NK-92 (cell line): Measurements from ENCODE around the gene MCTP1.

ENCODE experiments used
- DNase-seq: peaks from one replicate; lab custom pipeline; 2025; ENCODE audit not compliant: unreplicated experiment; lab: John Stamatoyannopoulos, UW

MCTP1 gene

DNA sequence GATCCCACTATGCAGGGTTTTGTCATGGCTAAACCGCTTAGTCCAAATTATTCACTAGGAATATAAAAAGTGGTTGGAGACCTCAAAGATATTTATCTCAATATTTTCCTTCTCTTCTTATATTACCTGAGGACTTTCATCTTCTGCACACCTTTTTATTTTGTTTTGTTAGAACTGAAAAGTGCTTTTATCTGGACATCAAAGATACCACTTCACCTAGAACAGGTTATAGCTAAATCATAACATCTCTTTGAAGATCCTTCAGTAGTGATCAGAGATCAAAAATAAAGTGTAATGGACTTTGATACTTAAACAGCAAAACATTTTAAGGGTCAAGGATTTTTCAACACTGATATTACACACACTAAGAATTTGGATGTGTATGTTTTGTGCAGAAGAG, 160.2 kb downstream of the MCTP1 start:
- DNase-seq: no peak

DNA sequence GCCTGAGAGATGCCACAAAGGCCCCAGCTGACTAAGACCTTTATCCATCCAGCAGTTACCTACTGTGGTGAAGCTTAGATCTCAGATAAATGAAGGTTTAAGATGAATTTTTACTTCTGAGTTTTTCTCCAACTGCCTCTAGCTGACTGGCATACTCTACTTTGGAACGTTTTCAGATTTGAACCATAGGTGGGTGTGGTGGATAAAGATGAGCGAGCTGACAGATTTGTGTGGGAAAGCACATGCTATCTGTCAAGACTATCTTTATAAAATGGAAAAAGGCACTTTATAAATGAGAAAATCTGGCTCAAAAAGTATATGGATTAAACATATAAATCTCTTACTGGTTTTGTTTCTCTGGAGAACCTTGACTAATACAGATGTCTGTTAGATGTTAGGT, 160.8 kb downstream of the MCTP1 start:
- no peak for DNase-seq

DNA sequence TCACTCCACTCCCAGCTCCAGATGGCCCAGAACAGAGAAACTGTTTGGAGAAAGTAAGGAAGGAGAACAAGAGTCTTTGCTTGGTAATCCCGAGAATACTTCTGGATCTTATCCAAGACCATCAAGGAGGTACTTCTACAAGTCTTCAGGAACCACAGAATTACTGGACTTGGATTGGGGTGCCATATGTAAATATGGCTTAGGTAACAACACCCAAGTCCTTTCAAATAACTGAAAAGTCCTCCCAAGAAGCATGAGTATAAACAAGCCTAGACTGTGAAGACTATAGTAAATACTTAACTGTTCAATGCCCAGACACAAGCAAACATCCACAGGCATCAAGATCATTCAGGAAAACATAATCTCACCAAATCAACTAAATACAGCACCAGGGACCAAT, 170.0 kb downstream of the MCTP1 start:
- no peak for DNase-seq

DNA sequence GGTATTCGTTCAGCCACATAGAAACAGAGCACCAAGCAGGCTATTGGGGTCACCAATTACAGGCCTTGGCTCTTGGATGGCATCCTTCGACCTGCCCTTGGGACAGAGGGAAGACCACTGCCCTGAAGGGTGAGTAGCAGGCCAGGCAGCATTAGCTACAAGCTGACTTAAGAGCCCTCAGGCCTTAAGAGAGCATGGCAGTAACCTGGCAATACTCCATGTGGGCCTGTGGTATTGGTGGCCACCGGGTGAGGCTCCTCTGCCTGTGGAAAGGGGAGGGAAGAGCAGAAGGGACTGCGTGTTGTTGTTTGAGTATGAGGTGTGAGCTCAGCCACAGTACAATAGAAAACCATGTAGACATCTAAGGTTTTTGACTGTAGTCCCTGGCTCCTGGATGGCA, 170.6 kb downstream of the MCTP1 start:
- DNase-seq: no peak

DNA sequence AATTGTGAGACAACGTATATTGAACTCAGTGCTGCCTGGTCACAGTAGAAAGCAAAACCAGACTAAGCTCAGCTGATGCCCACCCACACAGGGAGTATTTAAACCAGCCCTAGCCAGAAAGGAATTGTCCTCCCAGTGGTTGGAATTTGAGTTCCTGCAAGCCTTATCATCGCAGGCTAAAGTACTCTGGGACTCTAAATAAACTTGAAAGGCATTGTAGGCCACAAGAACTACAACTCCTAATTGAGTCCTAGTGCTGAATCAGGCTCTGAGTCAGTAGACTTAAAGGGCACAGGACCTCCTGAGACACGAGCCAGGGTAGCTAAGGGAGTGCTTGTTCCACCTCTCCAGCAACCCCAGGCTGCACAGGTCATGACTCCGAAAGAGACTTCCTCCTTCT, 171.4 kb downstream of the MCTP1 start:
- DNase-seq: no peak

DNA sequence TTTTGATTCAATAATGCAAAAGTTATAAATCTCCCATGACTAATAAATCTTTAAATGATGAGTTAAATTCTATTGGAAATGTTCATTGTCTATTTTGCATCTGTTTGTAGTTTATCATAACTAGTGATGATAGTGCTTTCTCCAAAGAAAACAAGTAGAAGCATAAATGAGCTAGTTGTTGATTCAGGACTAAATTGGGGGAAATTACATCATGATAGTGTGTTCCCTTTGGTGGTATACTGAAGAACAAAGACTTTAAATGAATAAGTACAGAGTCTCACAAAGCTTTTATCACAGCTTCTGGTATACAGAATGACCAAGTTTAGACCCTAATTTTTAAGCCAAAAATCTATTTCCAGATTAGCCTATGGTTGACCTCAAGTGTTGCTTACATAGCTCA, 173.8 kb downstream of the MCTP1 start:
- no peak for DNase-seq

DNA sequence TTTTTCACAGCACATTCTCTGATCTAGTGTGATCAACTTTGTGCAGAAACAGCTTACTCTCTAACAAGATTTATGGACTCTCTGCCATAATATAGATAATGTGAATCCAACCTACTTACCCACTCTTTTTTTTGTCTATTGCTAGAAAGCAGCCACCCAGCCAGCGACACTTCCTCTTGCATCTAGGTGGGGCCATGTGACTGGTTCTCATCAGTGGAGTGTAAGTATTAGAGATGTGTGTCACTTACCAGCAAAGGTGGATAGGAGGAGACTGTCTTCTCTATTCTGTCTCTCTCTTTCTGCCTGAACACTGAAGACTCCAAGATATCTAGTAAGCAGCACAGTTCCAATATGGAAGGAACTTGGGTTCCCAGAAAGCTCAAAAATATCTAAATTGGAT, 174.8 kb downstream of the MCTP1 start:
- DNase-seq: no peak

DNA sequence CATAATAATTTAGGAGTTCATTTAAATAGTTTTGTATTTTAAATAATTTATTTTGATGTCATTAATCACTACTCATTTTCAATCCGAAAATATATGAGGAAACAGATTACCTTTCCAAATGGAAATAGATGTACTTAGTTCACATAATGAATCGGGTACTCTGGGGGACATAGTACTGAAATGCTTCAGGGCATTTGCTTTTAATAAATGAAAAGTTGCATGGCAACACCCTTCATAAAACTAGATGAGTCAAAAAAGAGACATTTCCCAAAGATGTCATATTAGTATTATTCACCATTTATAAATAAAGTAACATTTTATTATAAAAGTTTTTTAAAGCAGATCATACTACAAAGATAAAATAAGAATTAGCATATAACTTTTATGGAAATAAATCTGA, 177.8 kb downstream of the MCTP1 start:
- no peak for DNase-seq

DNA sequence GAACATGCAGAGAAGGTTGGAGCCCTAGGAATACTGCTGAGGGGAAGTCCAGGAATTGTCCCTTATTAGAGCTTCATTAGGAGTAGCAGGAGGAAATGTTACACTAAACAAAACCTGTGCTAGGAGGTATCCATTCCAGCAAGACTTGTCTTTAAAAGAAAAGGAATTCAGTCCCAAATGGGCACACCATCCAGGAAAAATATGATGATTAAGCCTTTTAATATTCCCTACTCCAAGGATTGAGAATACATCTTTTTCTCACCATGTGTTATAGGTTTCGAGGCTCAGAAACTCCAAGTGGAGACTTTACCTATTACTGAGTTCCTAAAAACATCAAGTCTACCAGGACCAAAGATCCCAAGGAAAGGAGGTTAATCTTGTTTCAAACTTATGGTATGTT, 179.3 kb downstream of the MCTP1 start:
- DNase-seq: no peak

DNA sequence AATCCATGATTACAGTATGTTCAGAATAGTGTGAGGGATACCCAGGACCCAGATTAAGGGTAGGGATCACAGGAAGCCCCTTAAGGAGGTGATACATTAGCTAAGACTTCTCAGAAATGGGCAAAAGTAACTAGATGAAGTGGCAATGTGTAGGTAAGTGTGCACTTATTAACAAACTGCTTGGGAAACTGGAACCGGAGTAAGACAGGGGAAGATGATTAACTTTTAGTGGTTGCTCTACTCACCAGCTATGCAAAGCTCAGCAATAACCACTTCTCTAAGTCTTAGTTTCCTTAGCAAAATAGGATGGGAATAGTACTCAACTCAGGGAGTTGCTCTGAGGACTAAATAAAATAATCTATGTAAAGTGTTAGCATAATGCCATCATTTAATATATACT, 182.2 kb downstream of the MCTP1 start:
- no peak for DNase-seq

DNA sequence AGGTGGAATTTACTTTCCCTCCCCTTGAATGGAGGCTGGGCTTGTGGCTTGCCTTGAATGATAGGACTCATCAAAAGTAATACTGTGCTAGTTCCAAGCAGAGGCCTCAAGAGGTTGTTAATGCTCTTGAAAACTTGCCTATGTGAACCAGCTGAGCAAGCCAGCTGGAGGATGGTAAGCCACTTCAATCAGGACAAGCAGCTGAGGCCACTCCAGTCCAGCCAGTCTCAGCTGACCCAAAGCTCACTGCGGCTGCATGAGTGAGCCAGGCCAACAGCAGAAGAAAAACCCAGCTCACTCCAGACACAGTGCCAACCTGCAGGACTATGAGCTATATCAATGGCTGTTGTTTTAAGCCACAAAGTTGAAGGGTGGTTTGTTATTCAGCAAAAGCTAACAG, 182.8 kb downstream of the MCTP1 start:
- no peak for DNase-seq

DNA sequence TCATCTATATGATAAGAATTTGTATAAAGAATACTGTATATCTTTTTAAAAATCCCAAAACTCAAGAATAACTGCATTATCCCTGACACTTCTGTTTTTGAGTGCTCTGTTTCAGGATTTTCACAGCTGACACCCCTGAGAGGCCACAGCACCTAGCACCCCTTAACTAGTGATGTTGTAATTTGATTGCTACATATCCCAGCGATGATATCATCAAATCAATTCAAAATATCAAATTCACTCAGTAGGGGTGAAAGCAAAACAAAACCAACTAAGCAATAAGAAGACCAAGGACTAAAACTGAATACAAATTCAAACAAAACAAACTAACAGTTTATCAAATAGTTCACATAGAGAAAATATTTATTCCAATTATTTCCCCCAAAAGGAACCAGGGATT, 184.3 kb downstream of the MCTP1 start:
- no peak for DNase-seq

DNA sequence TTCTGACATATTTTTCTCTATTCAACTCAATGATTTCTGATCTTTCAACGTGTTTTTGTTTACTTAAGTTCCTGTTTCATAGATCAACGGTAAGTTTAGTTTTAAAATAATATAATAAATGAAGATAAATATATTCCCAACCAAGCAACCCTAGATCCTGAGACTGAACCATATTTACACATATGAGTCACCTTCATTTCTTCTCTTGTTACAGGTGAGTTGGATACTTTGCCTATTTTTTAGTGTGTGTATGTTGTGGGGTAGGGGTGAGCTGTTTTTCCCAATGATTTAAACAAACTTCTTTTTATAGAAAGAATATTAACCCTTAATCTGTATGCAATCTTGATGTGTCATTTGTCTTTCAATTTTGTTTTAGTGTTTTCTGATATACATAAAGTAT, 186.9 kb downstream of the MCTP1 start:
- DNase-seq: no peak

DNA sequence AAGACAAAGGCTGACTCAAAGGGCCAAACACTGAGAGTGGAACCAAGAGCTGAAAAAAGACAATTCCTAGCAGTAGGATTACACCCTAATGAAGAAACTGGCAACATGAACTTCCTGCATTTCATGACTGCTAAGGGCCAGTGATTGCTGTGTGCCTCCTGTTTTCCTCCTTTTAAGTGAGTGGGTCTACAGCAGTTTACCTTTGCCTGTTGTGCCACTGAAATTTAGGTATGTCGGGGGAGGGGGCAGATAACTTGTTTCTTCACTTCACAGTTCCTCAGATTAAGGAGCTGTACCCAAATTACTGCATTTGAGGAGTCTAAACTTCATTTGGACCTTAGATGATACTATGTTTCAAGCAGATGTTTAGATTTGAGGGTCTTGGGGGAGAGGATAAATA, 191.7 kb downstream of the MCTP1 start:
- DNase-seq: no peak

DNA sequence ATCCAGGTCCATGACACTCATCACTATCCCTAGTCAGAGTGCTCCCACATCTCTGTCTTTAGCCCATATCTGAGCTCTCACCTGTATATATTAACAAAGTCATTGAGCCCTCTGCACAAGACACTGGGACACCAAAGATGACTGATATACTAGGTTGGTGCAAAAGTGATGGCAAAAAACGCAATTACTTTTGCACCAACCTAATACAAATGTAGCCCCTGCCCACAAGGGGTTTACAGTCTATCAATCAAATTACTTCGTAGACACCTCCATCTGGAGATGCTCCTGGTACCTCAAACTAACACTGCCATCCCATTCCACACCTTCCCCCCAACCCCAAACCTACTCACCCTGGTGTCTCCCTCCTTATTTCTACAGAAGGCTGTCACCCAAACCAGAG, 194.1 kb downstream of the MCTP1 start:
- no peak for DNase-seq

DNA sequence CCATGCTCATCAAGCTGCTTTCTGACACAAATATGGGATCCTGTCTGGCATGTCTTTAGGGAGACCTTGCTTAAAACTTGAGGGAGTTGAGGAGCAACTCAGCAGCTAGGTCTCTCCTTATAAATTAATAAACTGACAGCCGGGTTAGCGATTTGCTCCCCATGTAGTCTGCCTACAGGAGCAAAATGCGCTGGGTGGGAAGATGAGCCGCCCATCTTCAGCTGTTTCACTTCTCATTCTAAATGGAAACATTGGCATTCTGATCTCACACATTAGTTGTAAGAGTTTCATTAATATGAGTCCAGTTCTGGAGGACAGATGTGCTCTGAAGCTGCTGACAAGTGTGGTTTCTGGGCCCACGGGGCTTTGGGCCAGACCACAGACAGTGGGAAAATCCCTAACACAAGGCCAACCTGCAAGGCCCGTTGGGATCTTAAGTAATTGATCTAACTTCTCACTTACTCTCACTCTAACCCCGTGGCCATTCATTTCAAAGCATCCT, 197.0 kb downstream of the MCTP1 start:
- no peak for DNase-seq

DNA sequence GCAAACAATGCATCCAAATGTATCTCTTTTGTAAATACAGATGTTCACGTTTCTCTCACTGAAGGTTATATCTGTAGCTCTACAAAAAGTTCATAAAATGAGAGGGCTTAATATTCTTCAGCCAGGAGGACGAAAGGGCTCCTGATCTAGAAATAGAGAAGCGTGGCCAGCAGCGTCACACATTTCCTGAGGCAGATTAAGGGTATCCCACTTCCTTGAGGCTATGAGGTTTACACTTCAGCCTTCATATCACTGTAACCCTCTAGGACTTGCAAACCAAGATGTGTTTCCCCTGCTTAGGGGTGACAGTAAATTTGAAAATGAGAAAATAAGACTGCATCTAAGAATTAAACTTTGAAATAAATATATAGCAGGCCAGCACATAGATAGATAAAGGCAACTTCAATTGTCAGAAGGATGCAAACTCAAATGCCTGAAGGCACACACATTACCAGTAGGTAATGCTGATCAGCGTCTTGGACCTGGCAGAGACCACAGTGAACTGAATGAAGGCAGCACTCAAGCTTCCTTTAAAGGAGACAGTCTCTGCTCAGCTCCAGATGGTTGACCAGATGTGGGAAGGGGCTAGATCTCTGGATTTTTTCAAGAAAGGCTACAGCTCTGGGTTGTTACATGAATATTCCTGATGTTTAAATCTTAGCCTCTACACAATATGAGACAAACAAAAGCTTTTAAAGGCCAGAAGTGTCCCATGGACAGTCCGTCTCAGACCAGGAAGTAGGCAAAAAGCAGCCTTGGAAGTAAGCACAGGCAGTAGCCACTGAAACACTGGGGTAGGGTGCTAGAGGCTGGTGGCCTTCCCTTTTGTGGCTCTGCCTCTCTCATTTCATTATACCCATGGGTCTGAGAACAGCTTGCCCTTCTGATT, 197.7 kb downstream of the MCTP1 start:
- no peak for DNase-seq

DNA sequence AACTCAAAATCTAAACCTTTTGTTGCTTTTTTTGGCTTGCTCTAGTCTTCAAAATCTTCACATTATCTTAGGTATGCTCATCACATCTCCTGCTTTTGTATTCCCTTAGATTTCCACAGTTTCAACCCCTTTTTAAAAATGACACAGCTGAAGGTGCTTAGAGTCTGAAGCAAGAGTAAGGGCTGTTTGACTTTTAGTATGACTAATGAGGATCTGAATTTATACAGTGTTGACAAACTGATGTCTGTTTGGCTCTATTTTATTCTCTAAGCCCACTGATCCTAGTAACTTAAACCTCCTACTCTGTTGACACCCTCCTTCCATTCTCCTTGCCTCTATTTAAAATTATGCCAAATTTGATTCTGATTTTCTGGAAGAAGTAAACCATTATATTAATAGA, 200.1 kb downstream of the MCTP1 start:
- no peak for DNase-seq

DNA sequence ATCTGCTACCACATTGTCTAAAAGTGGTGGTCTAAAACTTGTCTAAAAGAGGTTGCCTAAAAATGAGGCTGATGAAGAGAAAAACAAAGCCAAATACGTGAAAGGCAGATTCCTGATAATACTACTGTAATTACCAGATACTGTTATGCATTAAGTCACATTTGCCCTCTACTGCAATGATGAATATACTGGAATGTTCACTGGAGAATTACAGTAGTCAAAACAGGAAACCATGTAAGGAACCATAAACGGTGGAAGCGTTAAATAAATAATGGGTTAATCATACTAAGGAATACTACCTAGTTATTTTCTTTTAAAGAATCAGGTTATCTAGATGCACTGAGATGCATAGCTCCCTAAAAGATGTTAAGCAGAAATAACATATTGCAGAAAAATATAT, 201.3 kb downstream of the MCTP1 start:
- no peak for DNase-seq

DNA sequence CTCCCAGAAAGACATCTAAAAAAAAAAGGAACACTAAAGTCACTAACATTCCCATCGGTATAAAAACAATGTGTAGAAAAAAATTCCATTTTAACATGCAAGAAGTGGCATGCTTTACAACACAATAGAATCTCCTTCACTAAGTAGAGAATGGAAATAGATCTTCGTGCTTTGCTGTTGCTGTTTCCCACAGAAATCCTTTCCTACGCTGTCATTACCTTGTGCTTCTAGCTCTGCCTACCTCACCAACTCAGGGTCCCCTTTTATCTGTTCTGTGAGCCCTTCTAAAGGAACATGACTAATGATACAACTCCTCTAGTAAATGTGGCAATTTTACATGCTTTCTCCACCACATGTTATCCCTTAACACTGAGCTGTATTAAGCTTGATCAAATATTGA, 202.9 kb downstream of the MCTP1 start:
- no peak for DNase-seq

DNA sequence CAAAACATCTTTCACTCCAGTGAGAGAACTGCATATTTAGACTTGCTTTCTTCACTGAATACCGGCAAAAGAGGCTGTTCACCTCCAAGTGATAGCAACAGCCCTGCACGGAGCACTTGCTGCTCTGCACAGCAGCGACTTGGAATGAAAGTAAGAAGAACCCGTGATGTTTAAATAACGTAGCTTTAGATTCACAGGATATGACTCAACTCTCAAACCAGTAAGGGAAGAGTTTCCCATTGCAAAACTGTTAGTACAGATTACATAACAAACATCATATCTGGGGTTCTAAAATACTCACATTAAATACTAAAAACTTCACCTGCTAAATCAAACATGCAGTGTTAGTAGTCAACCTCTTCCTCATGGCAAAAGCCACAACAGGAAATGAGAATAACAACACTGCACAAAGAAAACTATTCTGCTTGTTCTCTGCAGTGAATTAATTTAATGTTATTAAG, 203.4 kb downstream of the MCTP1 start:
- no peak for DNase-seq

DNA sequence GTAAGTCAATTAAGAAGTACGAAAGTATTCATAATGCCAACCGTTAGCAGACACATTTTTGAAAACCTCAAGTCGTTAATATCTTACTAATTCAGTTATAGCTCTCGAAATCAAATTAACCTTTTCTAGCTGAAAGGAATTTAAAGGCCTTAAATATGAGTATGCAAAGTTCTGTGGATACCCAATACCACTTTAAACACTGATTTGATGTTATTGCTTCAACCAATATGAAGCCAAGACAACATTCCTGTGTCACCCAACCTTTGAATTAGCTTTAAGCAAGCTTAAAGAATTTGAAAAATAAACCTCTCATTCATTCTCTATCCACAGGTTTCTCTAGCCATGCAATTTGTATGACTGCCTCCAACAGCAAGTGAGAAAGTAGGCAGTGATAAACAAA, 204.5 kb downstream of the MCTP1 start:
- no peak for DNase-seq

DNA sequence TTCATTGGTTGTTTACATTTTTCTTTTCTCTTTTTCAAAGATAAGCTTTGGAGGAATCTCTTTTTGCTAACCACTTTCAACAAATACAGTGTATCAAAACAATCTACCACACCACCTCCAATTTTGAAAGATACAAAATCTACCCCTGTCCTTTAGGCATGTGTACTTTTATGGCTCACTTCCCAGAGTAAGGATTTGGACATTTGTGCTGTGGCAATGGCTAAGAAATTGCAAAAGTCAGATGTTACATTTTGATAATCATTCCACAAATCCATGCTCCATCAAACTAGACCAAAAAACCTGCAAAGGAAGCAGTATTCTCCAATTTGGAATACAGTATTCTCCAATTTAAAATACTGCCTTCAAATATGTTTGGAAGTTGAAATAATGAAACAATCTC, 204.9 kb downstream of the MCTP1 start:
- no peak for DNase-seq
